ENCODE results near the gene KCNJ1.

Gene KCNJ1

DNA sequence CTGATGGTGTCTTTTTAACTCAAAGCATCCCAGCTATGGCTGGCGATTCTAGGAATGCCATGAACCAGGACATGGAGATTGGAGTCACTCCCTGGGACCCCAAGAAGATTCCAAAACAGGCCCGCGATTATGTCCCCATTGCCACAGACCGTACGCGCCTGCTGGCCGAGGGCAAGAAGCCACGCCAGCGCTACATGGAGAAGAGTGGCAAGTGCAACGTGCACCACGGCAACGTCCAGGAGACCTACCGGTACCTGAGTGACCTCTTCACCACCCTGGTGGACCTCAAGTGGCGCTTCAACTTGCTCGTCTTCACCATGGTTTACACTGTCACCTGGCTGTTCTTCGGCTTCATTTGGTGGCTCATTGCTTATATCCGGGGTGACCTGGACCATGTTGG lies 44.1 kb upstream of the KCNJ1 start:
- DNase-seq (ENCODE audit: extremely low read depth, low read depth) = no peak
- TF ChIP-seq, protein P1, sequence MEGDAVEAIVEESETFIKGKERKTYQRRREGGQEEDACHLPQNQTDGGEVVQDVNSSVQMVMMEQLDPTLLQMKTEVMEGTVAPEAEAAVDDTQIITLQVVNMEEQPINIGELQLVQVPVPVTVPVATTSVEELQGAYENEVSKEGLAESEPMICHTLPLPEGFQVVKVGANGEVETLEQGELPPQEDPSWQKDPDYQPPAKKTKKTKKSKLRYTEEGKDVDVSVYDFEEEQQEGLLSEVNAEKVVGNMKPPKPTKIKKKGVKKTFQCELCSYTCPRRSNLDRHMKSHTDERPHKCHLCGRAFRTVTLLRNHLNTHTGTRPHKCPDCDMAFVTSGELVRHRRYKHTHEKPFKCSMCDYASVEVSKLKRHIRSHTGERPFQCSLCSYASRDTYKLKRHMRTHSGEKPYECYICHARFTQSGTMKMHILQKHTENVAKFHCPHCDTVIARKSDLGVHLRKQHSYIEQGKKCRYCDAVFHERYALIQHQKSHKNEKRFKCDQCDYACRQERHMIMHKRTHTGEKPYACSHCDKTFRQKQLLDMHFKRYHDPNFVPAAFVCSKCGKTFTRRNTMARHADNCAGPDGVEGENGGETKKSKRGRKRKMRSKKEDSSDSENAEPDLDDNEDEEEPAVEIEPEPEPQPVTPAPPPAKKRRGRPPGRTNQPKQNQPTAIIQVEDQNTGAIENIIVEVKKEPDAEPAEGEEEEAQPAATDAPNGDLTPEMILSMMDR (IDR thresholded peaks at IDR 0.05; ENCODE audit: low read depth, low read length) = no peak

DNA sequence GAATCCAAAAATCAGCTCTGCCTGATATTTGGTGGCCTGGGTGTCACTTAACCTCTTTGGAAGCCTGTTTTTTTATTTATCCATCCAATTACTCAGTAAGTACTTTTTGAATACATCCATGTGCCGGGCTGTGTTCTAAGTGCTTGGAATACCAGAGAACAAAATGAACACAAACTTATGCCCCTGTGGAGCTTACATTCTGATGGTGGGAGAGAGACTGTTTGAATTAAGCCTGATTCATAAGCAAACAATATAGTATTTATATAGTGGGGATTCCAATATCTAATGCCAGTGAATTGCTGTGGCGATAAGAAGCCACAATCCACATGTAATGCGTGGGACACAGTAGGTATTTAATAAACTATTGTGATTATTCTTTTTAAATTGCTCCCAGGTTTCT lies 43.5 kb upstream of the KCNJ1 start:
- TF ChIP-seq, protein P1 (IDR thresholded peaks at IDR 0.05; ENCODE audit: low read depth, low read length) = no peak
- DNase-seq (ENCODE audit: extremely low read depth, low read depth) = no peak

DNA sequence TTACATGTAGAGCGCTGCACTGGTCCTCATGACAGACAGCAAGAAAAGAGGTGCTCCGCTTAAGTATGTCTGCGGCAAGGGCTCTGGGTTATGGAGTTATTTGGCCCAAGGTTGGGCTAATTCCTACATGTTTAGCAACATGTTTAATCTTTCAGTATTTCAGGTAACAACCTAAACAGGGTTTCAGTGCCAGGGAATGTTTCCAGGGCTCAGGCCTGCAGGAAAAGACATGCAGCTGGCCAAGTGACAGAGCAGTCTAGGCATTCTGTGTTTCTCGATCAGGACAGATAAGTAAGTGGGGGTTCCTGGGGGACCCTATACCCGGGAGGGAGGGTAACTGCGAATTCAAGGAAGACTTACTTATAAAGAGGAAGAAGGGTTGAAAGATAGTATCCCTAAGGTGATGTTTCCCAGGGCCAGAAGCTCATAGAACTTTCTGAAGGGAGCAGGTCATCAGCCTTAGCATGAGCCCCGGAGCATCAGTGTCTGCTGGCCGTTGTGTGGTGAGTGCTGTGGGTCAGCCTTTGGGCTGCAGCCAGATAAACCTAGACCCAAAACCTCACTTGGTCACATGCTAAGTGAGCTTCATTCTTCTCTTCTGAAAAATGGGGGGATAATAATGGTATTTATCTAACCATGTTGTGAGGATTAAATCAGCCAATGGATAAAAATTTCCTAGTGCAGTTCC lies 42.5 kb upstream of the KCNJ1 start:
- TF ChIP-seq, protein P1 (IDR thresholded peaks at IDR 0.05; ENCODE audit: low read depth, low read length) = no peak
- DNase-seq (ENCODE audit: extremely low read depth, low read depth) = no peak

DNA sequence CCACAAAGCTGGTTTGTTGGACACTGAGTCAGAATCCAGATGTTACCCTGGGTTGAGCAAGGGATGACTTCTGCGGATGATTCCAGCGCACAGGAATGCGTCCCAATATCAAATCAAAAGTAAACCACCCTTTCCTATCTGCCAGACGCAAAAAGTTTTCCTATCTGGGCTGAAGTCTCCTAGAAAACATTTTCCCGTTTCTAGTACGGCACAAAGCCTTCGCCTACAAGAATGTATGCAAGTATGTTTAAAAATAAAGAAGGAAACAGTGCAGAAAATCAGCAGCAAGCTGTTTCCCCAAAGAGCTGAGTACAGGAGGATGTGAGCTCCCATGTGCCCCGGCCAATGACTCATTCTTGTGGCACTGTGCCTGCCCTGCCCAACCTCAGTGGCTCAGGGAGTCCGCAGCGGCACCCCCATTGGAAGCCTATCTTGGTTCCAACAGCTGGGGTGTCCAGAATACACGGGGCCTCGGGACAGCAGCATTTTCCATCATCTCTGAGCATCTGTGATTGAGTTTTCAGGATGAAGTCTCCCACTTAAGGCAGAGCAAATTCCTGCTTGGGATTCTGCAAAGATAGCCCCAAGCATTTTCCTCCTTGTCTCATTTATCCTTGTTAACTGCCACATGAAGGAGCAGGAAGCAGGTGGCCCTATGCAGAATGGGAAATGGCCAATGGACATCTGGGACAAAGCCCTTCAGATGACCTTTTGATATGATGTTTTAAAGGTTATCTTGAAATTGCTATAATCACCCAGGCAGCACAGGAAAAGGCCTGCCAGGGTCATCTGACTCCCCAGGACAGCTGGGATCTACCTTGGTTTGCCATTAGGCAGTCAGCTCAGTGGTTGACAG lies 41.5 kb upstream of the KCNJ1 start:
- TF ChIP-seq, protein P1 (IDR thresholded peaks at IDR 0.05; ENCODE audit: low read depth, low read length) = no peak
- peak; percentile 12 for DNase-seq (ENCODE audit: extremely low read depth, low read depth)

DNA sequence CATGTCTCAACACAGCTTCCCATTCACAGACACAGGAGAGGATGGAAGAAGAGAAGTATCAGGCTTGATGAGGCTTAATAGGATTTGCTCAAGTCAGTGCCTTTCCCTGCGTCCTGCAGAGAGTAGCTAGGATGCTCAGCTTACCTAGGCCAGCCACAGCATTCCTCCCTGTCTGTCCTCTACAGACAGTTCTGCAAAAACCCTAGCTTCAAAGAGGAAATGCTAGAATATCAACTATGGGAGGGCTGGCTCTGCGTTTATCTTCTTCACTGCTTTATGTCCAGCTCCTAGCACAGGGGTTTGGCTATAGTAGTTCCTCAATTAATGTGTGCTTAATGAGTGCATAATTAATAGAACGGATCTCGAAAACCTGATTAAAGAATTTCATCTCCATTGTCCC lies 40.5 kb upstream of the KCNJ1 start:
- TF ChIP-seq, protein P1 (IDR thresholded peaks at IDR 0.05; ENCODE audit: low read depth, low read length) = no peak
- no peak for DNase-seq (ENCODE audit: extremely low read depth, low read depth)

DNA sequence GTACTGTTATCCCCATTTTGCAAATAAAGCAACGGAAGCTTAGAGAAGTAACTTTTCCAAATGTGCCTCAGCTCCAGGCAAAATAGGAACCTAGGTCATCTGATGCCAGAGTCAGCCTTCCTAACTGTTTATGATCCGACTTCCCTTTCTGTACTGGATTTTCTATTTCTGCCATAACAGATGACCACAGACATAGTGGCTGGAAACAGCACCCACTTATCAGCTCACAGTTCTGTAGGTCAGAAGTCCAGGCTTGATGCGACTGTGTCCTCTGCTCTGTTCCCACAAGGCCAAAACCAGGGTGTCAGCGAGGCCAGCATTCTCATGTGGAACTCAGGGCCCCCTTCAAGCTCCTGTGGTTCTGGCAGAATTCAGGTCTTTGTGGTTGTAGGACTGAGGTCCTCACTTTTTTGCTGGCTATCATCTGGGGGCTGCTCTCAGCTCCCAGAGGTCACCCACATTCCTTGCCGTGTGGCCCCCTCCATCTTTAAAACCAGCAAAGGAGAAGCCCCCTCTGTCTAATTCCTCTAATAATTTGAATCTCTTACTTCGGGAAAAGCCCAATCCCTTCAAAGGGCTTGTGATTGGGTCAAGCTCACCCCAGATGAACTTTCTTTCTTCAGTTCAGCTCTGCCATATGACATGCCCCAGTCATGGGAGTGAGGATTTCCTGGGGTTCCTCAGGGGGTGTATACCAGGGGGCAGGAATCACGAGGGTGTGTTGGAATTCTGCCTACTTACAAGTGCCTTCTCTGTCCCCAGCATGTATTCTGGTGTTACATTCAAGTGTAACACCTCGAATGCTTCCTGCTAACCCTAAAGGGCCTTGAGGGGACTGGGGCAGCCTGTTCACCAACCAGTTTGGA lies 39.3 kb upstream of the KCNJ1 start:
- no peak for DNase-seq (ENCODE audit: extremely low read depth, low read depth)

More for the DNA sequence above, 39.3 kb upstream of the KCNJ1 start:
- TF ChIP-seq, protein P1 (IDR thresholded peaks at IDR 0.05; ENCODE audit: low read depth, low read length) = no peak

Data from AG09319 (cell line).